Osteocyte (in vitro differentiated cells): ENCODE measurements around the gene TDRD12. TPM values are rescaled to one million over a fixed set of nuclear protein-coding genes. Genes with fewer than 3 reads are reported as not detected.
"Not testable (repeated sequence)": the region's sequence is repeated elsewhere in the genome, so short reads cannot be mapped to it uniquely, and the experiment has no call there.

ENCODE experiments used
- DNase-seq: peaks from one replicate; pipeline ENCODE4 v3.0.0; 2021; ENCODE audit warnings: mixed read lengths; ENCODE audit not compliant: unreplicated experiment; ENCODE audit errors: extremely low spot score
- H3K27ac Mint-ChIP-seq: one replicate; pipeline ENCODE4 v1.8.0; 2021; ENCODE audit warnings: mild to moderate bottlenecking, mixed read lengths; ENCODE audit not compliant: unreplicated experiment
- H3K27me3 Mint-ChIP-seq: one replicate; pipeline ENCODE4 v1.8.0; 2021; ENCODE audit warnings: mixed read lengths; ENCODE audit not compliant: unreplicated experiment
- H3K36me3 Mint-ChIP-seq: one replicate; pipeline ENCODE4 v1.8.0; 2021; ENCODE audit warnings: mixed read lengths; ENCODE audit not compliant: unreplicated experiment
- H3K4me1 Mint-ChIP-seq: one replicate; pipeline ENCODE4 v1.8.0; 2021; ENCODE audit warnings: mixed read lengths; ENCODE audit not compliant: unreplicated experiment
- H3K4me3 Mint-ChIP-seq: one replicate; pipeline ENCODE4 v1.8.0; 2021; ENCODE audit warnings: mild to moderate bottlenecking, moderate library complexity, mixed read lengths; ENCODE audit not compliant: unreplicated experiment
- H3K9me3 Mint-ChIP-seq: one replicate; pipeline ENCODE4 v1.8.0; 2021; ENCODE audit warnings: mixed read lengths; ENCODE audit not compliant: unreplicated experiment
- CTCF ChIP-seq: fragments of 200-600 bp; sonication (generic); IDR thresholded peaks from 2 replicates; pipeline ENCODE4 v1.5.0; 2021; ENCODE audit warnings: antibody characterized with exemption, mild to moderate bottlenecking, moderate library complexity
- total RNA-seq: library from RNA; stranded (reverse); gene quantifications from 2 replicates; pipeline ENCODE4 v1.2.1, GENCODE V29; 2021

The TDRD12 gene
- total RNA-seq, 1 donor from 2014 or later, result 0.11 TPM

- no peak for DNase-seq
- Mint-ChIP-seq H3K27me3 (no peaks in the 10 kb centered on the region), H3K27ac (no peak overlapping the region), H3K9me3 (no peaks in the 10 kb centered on the region), H3K36me3 (no peaks in the 10 kb centered on the region), H3K4me1 (no peaks in the 10 kb centered on the region), H3K4me3 (no peak overlapping the region)
- TF ChIP-seq CTCF, result no peak
Measured at GRCh38 chr19:32842061-32842460, 122.5 kb downstream of the TDRD12 start.

- H3K36me3 Mint-ChIP-seq, result no peaks in the 10 kb centered on the region
- no peak overlapping the region for H3K27ac Mint-ChIP-seq
- no peak for TF ChIP-seq CTCF
- no peak for DNase-seq
- no peaks in the 10 kb centered on the region for H3K4me1 Mint-ChIP-seq
- H3K9me3 Mint-ChIP-seq, result no peaks in the 10 kb centered on the region
- H3K4me3 Mint-ChIP-seq, result no peak overlapping the region
- no peaks in the 10 kb centered on the region for H3K27me3 Mint-ChIP-seq
Measured at GRCh38 chr19:32843716-32844245, 124.2 kb downstream of the TDRD12 start.

GRCh38 chr19:32848035-32848434, 128.5 kb downstream of the TDRD12 start:
- DNase-seq, result not testable (repeated sequence)

GRCh38 chr19:32852216-32852615, 132.6 kb downstream of the TDRD12 start:
- Mint-ChIP-seq H3K4me3 (no peak overlapping the region), H3K27ac (no peak overlapping the region), H3K36me3 (no peaks in the 10 kb centered on the region), H3K4me1 (no peaks in the 10 kb centered on the region), H3K27me3 (no peaks in the 10 kb centered on the region), H3K9me3 (no peaks in the 10 kb centered on the region)
- no peak for TF ChIP-seq CTCF
- no peak for DNase-seq

More at GRCh38 chr19:32848035-32848434, 128.5 kb downstream of the TDRD12 start:
- not testable (repeated sequence) for H3K9me3 Mint-ChIP-seq, H3K36me3 Mint-ChIP-seq, H3K4me1 Mint-ChIP-seq, H3K27ac Mint-ChIP-seq, H3K4me3 Mint-ChIP-seq, H3K27me3 Mint-ChIP-seq

GRCh38 chr19:32856818-32857217, 137.3 kb downstream of the TDRD12 start:
- not testable (repeated sequence) for H3K4me1 Mint-ChIP-seq, H3K27me3 Mint-ChIP-seq, H3K36me3 Mint-ChIP-seq, H3K27ac Mint-ChIP-seq, H3K9me3 Mint-ChIP-seq, H3K4me3 Mint-ChIP-seq, DNase-seq

GRCh38 chr19:32857584-32857983, 138.0 kb downstream of the TDRD12 start:
- no peaks in the 10 kb centered on the region for H3K9me3 Mint-ChIP-seq
- no peak for TF ChIP-seq CTCF
- H3K4me3 Mint-ChIP-seq, result no peak overlapping the region
- H3K27ac Mint-ChIP-seq, result no peak overlapping the region
- no peak for DNase-seq
- H3K36me3 Mint-ChIP-seq, result no peaks in the 10 kb centered on the region
- H3K4me1 Mint-ChIP-seq, result no peaks in the 10 kb centered on the region
- H3K27me3 Mint-ChIP-seq, result no peaks in the 10 kb centered on the region
